Esophagus squamous epithelium (tissue), 5 donors: ENCODE measurements around the gene LIG4. TPM values are rescaled to one million over a fixed set of nuclear protein-coding genes. Genes with fewer than 3 reads are reported as not detected.
A peak's percentile ranks its signal among the peaks of the same experiment; 100 is the strongest.

Experiments
- DNase-seq: peaks from one replicate; lab custom pipeline; 2025; lab: John Stamatoyannopoulos, UW
- H3K27ac ChIP-seq, 4 donors: fragments of 200-600 bp; sonication (generic); one replicate each; pipeline ENCODE4 v1.5.1; 2016 to 2019; ENCODE audit warnings: mild to moderate bottlenecking in 1 of 4
- H3K27me3 ChIP-seq, 4 donors: fragments of 200-600 bp; sonication (generic); 1 replicate in 3 of 4; 2 replicates in 1 of 4; pipeline versions ENCODE4 v1.5.1 to v1.6.0; 2017 to 2021; ENCODE audit warnings: antibody characterized with exemption in 1 of 4
- H3K36me3 ChIP-seq, 3 donors: fragments of 200-600 bp; sonication (generic); one replicate each; pipeline ENCODE4 v1.5.1; 2016 to 2019
- H3K4me1 ChIP-seq, 3 donors: fragments of 200-600 bp; sonication (generic); one replicate each; pipeline ENCODE4 v1.5.1; 2017 to 2019
- H3K4me3 ChIP-seq, 4 donors: fragments of 200-600 bp; sonication (generic); 1 replicate in 3 of 4; 2 replicates in 1 of 4; pipeline ENCODE4 v1.5.1; 2016 to 2019; ENCODE audit warnings: mild to moderate bottlenecking in 2 of 4, moderate library complexity in 1 of 4
- H3K9me3 ChIP-seq, 3 donors: fragments of 200-600 bp; sonication (generic); one replicate each; pipeline ENCODE4 v1.5.1; 2016 to 2019
- POLR2A ChIP-seq, 4 donors: fragments of 450-650 bp; IDR thresholded peaks; one replicate each; pipeline ENCODE4 v1.6.1; 2017; ENCODE audit warnings: antibody characterized with exemption in 4 of 4, mild to moderate bottlenecking in 4 of 4, moderate library complexity in 3 of 4
- WGBS, 2 donors: methylation state at CpG; one replicate each; pipeline ENCODE4 v1.1.5; 2018; 5-methylcytosine and 5-hydroxymethylcytosine counted together
- intact Hi-C: fragments of 100-400 bp; cut with DNase I; formaldehyde crosslinking; loops from one replicate; pipeline ENCODE4 v1.15.0; 2022
- total RNA-seq, 4 donors: library from RNA; depleted of rRNA; stranded (reverse); fragments of >200 nt; gene quantifications; one replicate each; pipeline ENCODE4 v1.1.0, GENCODE V29; 2016
- TF ChIP-seq, protein P1 (sequence below), 6 experiments: fragments of 450-650 bp in 4 of 6; fragments of 200-600 bp in 2 of 6; sonication (generic) in 2 of 6; IDR thresholded peaks; one replicate each; pipeline ENCODE4 v1.5.1; 2016 to 2019; ENCODE audit warnings: antibody characterized with exemption in 6 of 6, mild to moderate bottlenecking in 4 of 6, moderate library complexity in 4 of 6
- donor health status: DM: yes; HTN: yes; CAD: no.

LIG4 gene
- total RNA-seq, 4 donors from 2014 or later, result 5.9 to 9.4 (median 7.8) TPM

DNA sequence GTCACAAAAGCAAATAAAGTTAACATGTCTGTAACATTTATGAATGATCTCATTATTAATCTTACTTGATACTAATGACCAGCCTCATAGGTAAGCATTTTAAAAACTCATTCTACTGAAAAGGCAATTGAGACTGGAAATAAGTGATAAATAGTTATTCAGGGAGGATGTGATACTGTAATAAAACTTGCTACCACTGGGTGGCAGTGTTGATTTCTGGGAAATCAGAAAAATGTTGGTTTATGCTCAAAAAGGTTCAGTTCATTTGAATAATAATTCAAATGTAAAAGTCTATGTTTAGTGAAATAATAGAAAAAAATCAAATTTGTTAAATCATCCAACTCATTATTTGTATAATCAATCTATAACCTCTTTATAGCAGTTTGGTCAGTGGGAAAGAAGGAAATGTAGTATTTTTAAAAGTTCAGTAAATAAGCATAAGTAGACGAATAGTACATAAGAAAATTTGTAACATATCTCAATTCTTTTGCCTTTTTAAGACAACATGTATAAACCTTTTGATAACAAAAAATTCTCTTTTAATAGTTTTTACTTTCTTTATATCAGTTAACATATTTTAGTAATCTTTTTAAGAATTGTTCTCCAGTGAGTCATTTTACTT is 12.4 kb upstream of the LIG4 start:
- H3K27me3 ChIP-seq, result no peaks in the 10 kb centered on the region
- DNase-seq, result no peak
- intact Hi-C loops, result no loop called here

DNA sequence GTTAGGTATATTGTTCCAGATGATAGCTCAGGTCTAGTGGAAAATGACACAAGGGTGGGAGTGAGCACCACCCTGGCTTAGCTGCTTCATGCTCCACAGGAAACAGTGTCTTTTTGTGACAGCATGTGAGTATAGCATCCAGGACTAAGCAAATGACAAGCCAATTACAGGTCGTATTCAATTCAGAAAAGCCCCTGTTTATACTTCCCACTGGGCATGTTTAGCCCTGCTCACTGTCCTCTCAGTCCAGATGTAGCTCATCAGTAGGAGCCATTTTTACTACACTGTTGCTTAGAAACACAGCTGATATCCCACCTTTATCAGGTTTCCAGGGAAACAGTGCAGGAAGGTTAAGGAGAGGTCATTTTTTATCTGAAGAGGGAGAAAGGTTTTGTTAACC is 10.8 kb upstream of the LIG4 start:
- peaks cover 0 to 9% (median 0%) of the 10 kb centered on the region in 3 donors for H3K36me3 ChIP-seq
- no peak overlapping the region for H3K4me3 ChIP-seq
- 0 to 17% methylated on average over 1 of the region's 1 CpG for WGBS, 2 donors
- no peak for DNase-seq
- H3K27me3 ChIP-seq, result no peaks in the 10 kb centered on the region
- TF ChIP-seq, protein P1, sequence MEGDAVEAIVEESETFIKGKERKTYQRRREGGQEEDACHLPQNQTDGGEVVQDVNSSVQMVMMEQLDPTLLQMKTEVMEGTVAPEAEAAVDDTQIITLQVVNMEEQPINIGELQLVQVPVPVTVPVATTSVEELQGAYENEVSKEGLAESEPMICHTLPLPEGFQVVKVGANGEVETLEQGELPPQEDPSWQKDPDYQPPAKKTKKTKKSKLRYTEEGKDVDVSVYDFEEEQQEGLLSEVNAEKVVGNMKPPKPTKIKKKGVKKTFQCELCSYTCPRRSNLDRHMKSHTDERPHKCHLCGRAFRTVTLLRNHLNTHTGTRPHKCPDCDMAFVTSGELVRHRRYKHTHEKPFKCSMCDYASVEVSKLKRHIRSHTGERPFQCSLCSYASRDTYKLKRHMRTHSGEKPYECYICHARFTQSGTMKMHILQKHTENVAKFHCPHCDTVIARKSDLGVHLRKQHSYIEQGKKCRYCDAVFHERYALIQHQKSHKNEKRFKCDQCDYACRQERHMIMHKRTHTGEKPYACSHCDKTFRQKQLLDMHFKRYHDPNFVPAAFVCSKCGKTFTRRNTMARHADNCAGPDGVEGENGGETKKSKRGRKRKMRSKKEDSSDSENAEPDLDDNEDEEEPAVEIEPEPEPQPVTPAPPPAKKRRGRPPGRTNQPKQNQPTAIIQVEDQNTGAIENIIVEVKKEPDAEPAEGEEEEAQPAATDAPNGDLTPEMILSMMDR (IDR thresholded peaks at IDR 0.05), result no peak
- no peak for TF ChIP-seq POLR2A (IDR thresholded peaks at IDR 0.05)
- no peaks in the 10 kb centered on the region for H3K9me3 ChIP-seq
- H3K4me1 ChIP-seq, result peaks cover 3 to 58% (median 4%) of the 10 kb centered on the region in 3 donors
- intact Hi-C loops, result no loop called here
- no peak overlapping the region for H3K27ac ChIP-seq

More for the DNA sequence above, 12.4 kb upstream of the LIG4 start:
- 62 to 78% methylated on average over 1 of the region's 1 CpG for WGBS, 2 donors
- no peaks in the 10 kb centered on the region for H3K9me3 ChIP-seq
- H3K36me3 ChIP-seq, result peaks cover 0 to 9% (median 0%) of the 10 kb centered on the region in 3 donors
- H3K4me1 ChIP-seq, result peaks cover 3 to 48% (median 4%) of the 10 kb centered on the region in 3 donors
- no peak overlapping the region for H3K4me3 ChIP-seq
- no peak overlapping the region for H3K27ac ChIP-seq
- TF ChIP-seq, protein P1 (IDR thresholded peaks at IDR 0.05), result peak; percentile 24 to 79 (median 64)
- TF ChIP-seq POLR2A (IDR thresholded peaks at IDR 0.05), result no peak

DNA sequence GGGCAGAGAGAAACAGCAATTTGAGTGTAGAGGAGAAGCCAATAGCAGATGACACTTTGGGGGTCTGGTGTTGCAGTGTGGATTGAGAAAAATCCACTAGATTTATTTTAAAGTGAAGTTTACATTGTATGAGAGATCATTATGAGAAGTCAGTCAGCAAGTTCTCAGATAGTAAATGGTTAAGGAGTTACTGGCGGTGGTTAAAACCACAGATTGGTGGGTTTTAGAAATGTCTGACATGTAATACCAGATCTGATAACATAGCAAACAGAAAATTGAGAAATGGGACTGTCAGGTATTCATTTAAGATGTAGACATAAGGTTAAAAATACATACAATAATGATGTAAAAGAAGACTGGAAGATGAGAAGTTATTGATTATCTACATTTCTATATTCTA is 10.1 kb upstream of the LIG4 start:
- H3K4me1 ChIP-seq, result peaks cover 4 to 65% (median 4%) of the 10 kb centered on the region in 3 donors
- intact Hi-C loops, result no loop called here
- no peak for TF ChIP-seq POLR2A (IDR thresholded peaks at IDR 0.05)
- TF ChIP-seq, protein P1 (IDR thresholded peaks at IDR 0.05), result no peak
- DNase-seq, result no peak
- no peak overlapping the region for H3K4me3 ChIP-seq
- H3K9me3 ChIP-seq, result no peaks in the 10 kb centered on the region
- H3K27ac ChIP-seq, result no peak overlapping the region
- H3K36me3 ChIP-seq, result peaks cover 0 to 9% (median 0%) of the 10 kb centered on the region in 3 donors
- 70 to 82% methylated on average over 1 of the region's 1 CpG for WGBS, 2 donors
- no peaks in the 10 kb centered on the region for H3K27me3 ChIP-seq

DNA sequence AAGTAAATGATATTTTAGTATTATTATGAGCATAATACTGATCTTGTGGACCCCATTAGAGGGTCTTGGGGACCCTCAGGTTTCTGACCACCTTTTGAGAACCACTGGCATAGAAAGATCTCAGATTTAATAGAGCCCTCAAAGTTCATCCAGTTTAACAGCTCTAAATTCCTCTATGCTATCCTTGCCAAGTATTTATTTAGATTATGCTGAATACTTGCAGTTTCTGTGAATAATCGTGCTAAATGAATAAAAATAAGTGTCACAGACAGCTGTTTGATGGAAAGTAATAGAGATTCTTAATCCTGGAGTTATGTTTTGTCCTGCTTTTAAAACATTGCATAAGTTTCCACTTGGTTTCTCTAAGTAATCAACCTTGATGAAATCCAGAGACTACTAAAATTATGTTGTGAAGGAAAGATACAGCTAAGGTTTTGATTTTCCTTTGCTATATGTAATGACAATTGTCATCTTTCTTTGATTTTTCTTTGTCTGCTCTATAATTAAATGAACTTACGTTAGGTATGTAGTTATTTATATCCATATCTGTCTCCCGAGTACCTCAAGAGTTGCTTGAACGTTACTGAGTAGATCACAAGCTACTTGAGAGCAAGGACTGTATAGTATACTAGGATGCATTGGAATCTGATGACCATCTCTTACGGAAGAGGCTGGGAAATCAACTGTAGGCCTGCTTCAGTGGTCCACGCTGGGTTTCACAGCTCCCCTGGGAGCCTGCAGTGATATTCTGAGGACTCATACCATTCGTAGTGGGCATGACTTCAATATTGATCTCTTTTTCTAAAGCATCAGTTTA is 8.6 kb upstream of the LIG4 start:
- H3K4me3 ChIP-seq, result no peak overlapping the region
- DNase-seq, result no peak
- no peaks in the 10 kb centered on the region for H3K27me3 ChIP-seq
- H3K36me3 ChIP-seq, result no peaks in the 10 kb centered on the region
- no peak for TF ChIP-seq POLR2A (IDR thresholded peaks at IDR 0.05)
- TF ChIP-seq, protein P1 (IDR thresholded peaks at IDR 0.05), result no peak
- 77 to 79% methylated on average over 7 of the region's 7 CpGs for WGBS, 2 donors
- peaks cover 14 to 81% (median 17%) of the 10 kb centered on the region in 3 donors for H3K4me1 ChIP-seq
- intact Hi-C loops, result no loop called here
- no peaks in the 10 kb centered on the region for H3K9me3 ChIP-seq
- no peak overlapping the region for H3K27ac ChIP-seq

DNA sequence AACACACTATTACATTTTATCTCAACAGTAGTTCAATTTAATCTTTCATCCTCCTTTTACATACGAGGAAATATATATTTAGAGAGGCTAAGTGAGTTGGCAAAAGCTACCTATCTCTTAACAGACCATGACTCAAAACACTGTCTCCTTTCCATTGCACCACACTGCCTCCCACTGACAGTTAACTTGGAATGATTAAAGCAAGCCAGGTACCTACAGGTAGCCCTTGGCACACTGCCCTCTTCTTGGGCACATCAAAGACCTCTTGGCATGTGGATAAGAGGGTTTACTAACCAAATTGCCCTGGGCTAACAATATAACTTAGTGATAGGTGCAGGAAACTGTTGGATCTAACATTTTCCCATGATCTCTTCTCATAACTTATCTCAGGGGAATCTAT is 4.7 kb upstream of the LIG4 start:
- WGBS, 2 donors, result 8 to 19% methylated on average over 1 of the region's 1 CpG
- Histone ChIP-seq H3K27ac (peak overlapping the region in 3 of 4 donors; percentile 2 to 39 (median 27)), H3K27me3 (no peaks in the 10 kb centered on the region), H3K4me1 (peaks cover 25 to 79% (median 32%) of the 10 kb centered on the region in 3 donors), H3K9me3 (no peaks in the 10 kb centered on the region), H3K4me3 (peak overlapping the region in 2 of 4 donors; percentile 76 to 100), H3K36me3 (no peaks in the 10 kb centered on the region)
- no peak for TF ChIP-seq POLR2A (IDR thresholded peaks at IDR 0.05)
- TF ChIP-seq, protein P1 (IDR thresholded peaks at IDR 0.05), result no peak
- DNase-seq, result no peak
- intact Hi-C loops, result no loop called here
